Heart left ventricle (tissue), 16 donors: Measurements from ENCODE around the gene ATP5MG. TPM values are rescaled to one million over a fixed set of nuclear protein-coding genes. Genes with fewer than 3 reads are reported as not detected.

Source experiments
- ATAC-seq, 4 donors: fragments of 200-7000 bp; cut with Tn5 transposase; one replicate each; pipeline ENCODE4 v1.9.1; 2020 to 2022; ENCODE audit warnings: moderate library complexity in 4 of 4, mild to moderate bottlenecking in 3 of 4, moderate number of reproducible peaks in 1 of 4
- DNase-seq, 5 donors: peaks; one replicate each; pipeline ENCODE4 v3.0.0-alpha.2; 2020
- H3K27ac ChIP-seq, 12 donors: fragments of 200-600 bp; sonication (generic) in 4 of 12; one replicate each; pipeline versions ENCODE4 v1.5.0 to v1.8.0; 2016 to 2022; ENCODE audit warnings: mild to moderate bottlenecking in 2 of 12
- H3K27me3 ChIP-seq, 9 donors: fragments of 200-600 bp; sonication (generic) in 2 of 9; one replicate each; pipeline versions ENCODE4 v1.5.1 to v1.8.0; 2016 to 2022; ENCODE audit warnings: mild to moderate bottlenecking in 3 of 9
- H3K36me3 ChIP-seq, 9 donors: fragments of 200-600 bp; sonication (generic) in 2 of 9; one replicate each; pipeline versions ENCODE4 v1.5.0 to v1.8.0; 2018 to 2022; ENCODE audit warnings: mild to moderate bottlenecking in 2 of 9
- H3K4me1 ChIP-seq, 12 donors: fragments of 200-600 bp; sonication (generic) in 4 of 12; one replicate each; pipeline versions ENCODE4 v1.5.0 to v1.8.0; 2016 to 2022; ENCODE audit warnings: mild to moderate bottlenecking in 3 of 12
- H3K4me3 ChIP-seq, 12 donors: fragments of 200-600 bp; sonication (generic) in 4 of 12; one replicate each; pipeline versions ENCODE4 v1.5.0 to v1.8.0; 2017 to 2022; ENCODE audit warnings: mild to moderate bottlenecking in 9 of 12, moderate library complexity in 4 of 12
- H3K9me3 ChIP-seq, 12 donors: fragments of 200-600 bp; sonication (generic) in 4 of 12; one replicate each; pipeline versions ENCODE4 v1.5.0 to v1.8.0; 2016 to 2022; ENCODE audit warnings: mild to moderate bottlenecking in 1 of 12
- POLR2A ChIP-seq, 2 donors: fragments of 450-650 bp; IDR thresholded peaks; one replicate each; pipeline ENCODE4 v1.6.1; 2017; ENCODE audit warnings: antibody characterized with exemption in 2 of 2, mild to moderate bottlenecking in 2 of 2, moderate library complexity in 2 of 2
- WGBS, 4 donors: extraction: QIAGEN DNeasy Blood & Tissue Kit in 2 of 4; methylation state at CpG; one replicate each; pipeline versions ENCODE4 v1.1.5 to v1.1.7; 2013 to 2018; 5-methylcytosine and 5-hydroxymethylcytosine counted together
- intact Hi-C, 10 donors: fragments of 100-400 bp; cut with DNase I; formaldehyde crosslinking; loops; one replicate each; pipeline versions ENCODE4 v1.11.1 to v1.14.2; 2022
- polyA plus RNA-seq, 2 donors: library from polyadenylated mRNA; stranded (reverse); fragments of 200-250 nt; gene quantifications; one replicate each; pipeline ENCODE4 v1.2.3, GENCODE V29; 2013
- total RNA-seq, 9 donors: library from RNA; depleted of rRNA in 2 of 9; stranded (reverse); fragments of >200 nt in 2 of 9; fragmentation: NEBNext Ultra II Directional in 3 of 9; extraction: Animal tissue kit (Norgen Biotek cat#: 25700) in 3 of 9; gene quantifications; one replicate each; pipeline versions ENCODE4 v1.1.0 to v1.2.4, GENCODE V29; 2016 to 2023
- TF ChIP-seq, protein P1 (sequence below), 12 donors: fragments of 200-600 bp; sonication (generic) in 4 of 12; IDR thresholded peaks; one replicate each; pipeline versions ENCODE4 v1.5.0 to v1.8.0; 2018 to 2022; ENCODE audit warnings: antibody characterized with exemption in 12 of 12, mild to moderate bottlenecking in 5 of 12
- donor health status: ischemic (EF 13 %, LVEDD 7.1; RV severe dilation, severe dysfunction).
- donor health status: healthy with polysubstance abuse.
- donor health status: DM: no; HTN: yes; CAD: no.
- donor health status: DM: no; HTN: no; CAD: no.
- donor health status: ischemic (EF 25% LVEDD 6.9; RV normal size, moderate dysfunction).
- donor health status: ischemic (EF 25% LVEDD 5.7; RV mildly dilated, moderate dysfunction).
- donor health status: healthy.
- donor health status: DM: yes; HTN: yes; CAD: no.
- donor health status: ischemic (EF 35%, LVEDD 5.7; RV mildly dilated, moderate dysfunction).
- donor health status: nonischemic (EF 11% LVEDD 7.7; RV severe dilation, severe dysfunction).
- donor health status: DM: yes; HTN: yes; CAD: no.
- donor health status: PGD.
- donor health status: ischemic (EF 29% LVEDD 5.4; RV normal size, mild dysfunction).
- donor health status: nonischemic (EF 23%, LVEDD 6.1; RV moderate dilation, normal function).

ATP5MG gene
- total and polyA plus RNA-seq, 11 donors: 96.4 to 843 (median 559) TPM

DNA sequence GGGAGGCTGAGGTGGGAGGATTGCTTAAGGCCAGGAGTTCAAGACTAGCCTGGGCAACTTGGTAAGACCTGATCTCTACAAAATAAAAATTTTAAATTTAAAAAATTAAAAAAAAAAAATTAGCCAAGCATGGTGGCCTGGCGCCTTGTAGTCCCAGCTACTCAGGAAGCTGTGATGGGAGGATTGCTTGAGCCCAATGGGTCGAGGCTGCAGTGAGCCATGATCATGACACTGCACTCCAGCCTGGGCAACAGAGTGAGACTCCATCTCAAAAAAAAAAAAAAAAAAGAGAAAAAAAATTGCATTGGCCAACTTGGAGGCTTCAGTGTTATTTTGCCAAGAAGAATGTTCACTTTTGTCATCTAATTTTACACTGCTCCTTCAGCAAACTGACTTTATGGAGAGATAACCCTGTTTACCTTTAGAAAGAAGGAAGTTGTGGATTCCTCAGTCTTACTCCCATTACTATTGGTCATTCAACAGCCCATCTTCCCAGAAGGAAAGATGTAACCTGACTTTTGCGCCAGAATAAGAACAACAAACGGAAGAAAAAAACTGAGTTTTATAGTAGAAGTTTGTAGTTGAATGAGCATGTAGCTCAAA is 48.0 kb downstream of the ATP5MG start:
- no peak for DNase-seq
- ATAC-seq: no peak
- H3K9me3 ChIP-seq: no peaks in the 10 kb centered on the region
- intact Hi-C loops: no loop called here
- 72 to 93% (median 87%) methylated on average over 4 of the region's 4 CpGs for WGBS, 4 donors
- peaks cover 0 to 18% (median 8%) of the 10 kb centered on the region in 12 donors for H3K4me1 ChIP-seq
- H3K27me3 ChIP-seq: no peaks in the 10 kb centered on the region
- H3K4me3 ChIP-seq: no peak overlapping the region
- peaks cover 0 to 23% (median 12%) of the 10 kb centered on the region in 9 donors for H3K36me3 ChIP-seq
- TF ChIP-seq, protein P1, sequence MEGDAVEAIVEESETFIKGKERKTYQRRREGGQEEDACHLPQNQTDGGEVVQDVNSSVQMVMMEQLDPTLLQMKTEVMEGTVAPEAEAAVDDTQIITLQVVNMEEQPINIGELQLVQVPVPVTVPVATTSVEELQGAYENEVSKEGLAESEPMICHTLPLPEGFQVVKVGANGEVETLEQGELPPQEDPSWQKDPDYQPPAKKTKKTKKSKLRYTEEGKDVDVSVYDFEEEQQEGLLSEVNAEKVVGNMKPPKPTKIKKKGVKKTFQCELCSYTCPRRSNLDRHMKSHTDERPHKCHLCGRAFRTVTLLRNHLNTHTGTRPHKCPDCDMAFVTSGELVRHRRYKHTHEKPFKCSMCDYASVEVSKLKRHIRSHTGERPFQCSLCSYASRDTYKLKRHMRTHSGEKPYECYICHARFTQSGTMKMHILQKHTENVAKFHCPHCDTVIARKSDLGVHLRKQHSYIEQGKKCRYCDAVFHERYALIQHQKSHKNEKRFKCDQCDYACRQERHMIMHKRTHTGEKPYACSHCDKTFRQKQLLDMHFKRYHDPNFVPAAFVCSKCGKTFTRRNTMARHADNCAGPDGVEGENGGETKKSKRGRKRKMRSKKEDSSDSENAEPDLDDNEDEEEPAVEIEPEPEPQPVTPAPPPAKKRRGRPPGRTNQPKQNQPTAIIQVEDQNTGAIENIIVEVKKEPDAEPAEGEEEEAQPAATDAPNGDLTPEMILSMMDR (IDR thresholded peaks at IDR 0.05): no peak
- TF ChIP-seq POLR2A (IDR thresholded peaks at IDR 0.05): no peak
- H3K27ac ChIP-seq: no peak overlapping the region

DNA sequence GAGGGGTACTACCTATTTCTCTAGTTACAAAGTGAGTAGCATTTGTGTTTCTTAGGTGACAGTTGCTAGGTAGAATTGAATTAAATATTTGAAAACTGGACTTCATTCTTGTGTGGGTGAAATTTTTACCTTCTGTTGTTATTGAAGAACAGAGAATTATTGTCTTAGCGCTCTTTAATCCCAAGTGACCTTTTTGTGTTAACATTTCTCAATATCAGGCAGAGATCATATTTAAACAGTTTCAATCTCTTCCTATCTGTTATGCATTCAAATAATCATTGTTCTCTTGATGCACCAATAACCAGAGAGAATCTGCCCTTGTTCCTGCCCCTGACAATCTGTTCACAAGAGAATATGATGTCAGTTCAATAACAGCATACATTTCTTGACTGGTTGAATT is 49.0 kb downstream of the ATP5MG start:
- no peaks in the 10 kb centered on the region for H3K27me3 ChIP-seq
- 83 to 96% (median 92%) methylated on average over 1 of the region's 1 CpG for WGBS, 4 donors
- H3K4me1 ChIP-seq: peaks cover 0 to 17% (median 6%) of the 10 kb centered on the region in 12 donors
- intact Hi-C loops: no loop called here
- no peak for TF ChIP-seq POLR2A (IDR thresholded peaks at IDR 0.05)
- TF ChIP-seq, protein P1 (IDR thresholded peaks at IDR 0.05): no peak
- DNase-seq (no peak), ATAC-seq (no peak)
- H3K9me3 ChIP-seq: no peaks in the 10 kb centered on the region
- H3K4me3 ChIP-seq: no peak overlapping the region
- peaks cover 0 to 23% (median 12%) of the 10 kb centered on the region in 9 donors for H3K36me3 ChIP-seq
- H3K27ac ChIP-seq: no peak overlapping the region

Other genes starting within 250 kb of the ATP5MG start
- 10 to 100 TPM in 6 of 9 donors, 1 to 10 TPM in 3; 2.1 to 16.9 (median 12.7) TPM for gene SCN4B, start 248.8 kb upstream of the ATP5MG start, total RNA-seq
- gene SCN4B, start 248.8 kb upstream of the ATP5MG start, polyA plus RNA-seq: 1 to 10 TPM; 6.4 to 8.6 TPM
- 10 to 100 TPM in 5 of 9 donors, 1 to 10 TPM in 4; 3.6 to 32.5 (median 11.8) TPM for gene SCN2B, start 225.0 kb upstream of the ATP5MG start, total RNA-seq
- 10 to 100 TPM in 1 of 2 donors, 1 to 10 TPM in 1; 5.0 to 17.5 TPM for gene SCN2B, start 225.0 kb upstream of the ATP5MG start, polyA plus RNA-seq
- 10 to 100 TPM in 2 of 9 donors, 1 to 10 TPM in 6, under 1 TPM in 1; 0.90 to 18.4 (median 2.0) TPM for gene JAML, start 176.6 kb upstream of the ATP5MG start, total RNA-seq
- 1 to 10 TPM; 1.4 to 1.6 TPM for gene JAML, start 176.6 kb upstream of the ATP5MG start, polyA plus RNA-seq
- 1 to 10 TPM; 1.3 to 6.2 (median 3.3) TPM for gene MPZL3, start 149.2 kb upstream of the ATP5MG start, total RNA-seq
- gene MPZL3, start 149.2 kb upstream of the ATP5MG start, polyA plus RNA-seq: 1 to 10 TPM; 1.3 to 4.2 TPM
- 10 to 100 TPM in 7 of 9 donors, 1 to 10 TPM in 2; 8.3 to 29.6 (median 13.2) TPM for gene MPZL2, start 137.3 kb upstream of the ATP5MG start, total RNA-seq
- 1 to 10 TPM; 7.4 to 7.7 TPM for gene MPZL2, start 137.3 kb upstream of the ATP5MG start, polyA plus RNA-seq
- gene CD3E, start 96.9 kb upstream of the ATP5MG start, total RNA-seq: 10 to 100 TPM in 1 of 9 donors, 1 to 10 TPM in 1, under 1 TPM in 6, not detected in 1; 0.17 to 12.0 (median 0.57) TPM
- under 1 TPM; 0.25 to 0.38 TPM for gene CD3E, start 96.9 kb upstream of the ATP5MG start, polyA plus RNA-seq
- 10 to 100 TPM in 1 of 9 donors, 1 to 10 TPM in 3, not detected in 5; 1.5 to 11.2 (median 3.6) TPM for gene CD3D, start 58.9 kb upstream of the ATP5MG start, total RNA-seq
- under 1 TPM; 0.38 to 0.55 TPM for gene CD3D, start 58.9 kb upstream of the ATP5MG start, polyA plus RNA-seq
- 1 to 10 TPM in 2 of 9 donors, under 1 TPM in 4, not detected in 3; 0.26 to 4.3 (median 0.41) TPM for gene CD3G, start 57.3 kb upstream of the ATP5MG start, total RNA-seq
- gene CD3G, start 57.3 kb upstream of the ATP5MG start, polyA plus RNA-seq: under 1 TPM in 1 of 2 donors, not detected in 1; 0.10 TPM
- 10 to 100 TPM; 35.6 to 50.3 (median 40.9) TPM for gene UBE4A, start 42.0 kb upstream of the ATP5MG start, total RNA-seq
- gene UBE4A, start 42.0 kb upstream of the ATP5MG start, polyA plus RNA-seq: 10 to 100 TPM; 13.0 to 23.4 TPM
- gene KMT2A, start 34.9 kb downstream of the ATP5MG start, total RNA-seq: 100 to 1,000 TPM in 1 of 9 donors, 10 to 100 TPM in 8; 16.5 to 117 (median 41.5) TPM
- 10 to 100 TPM in 1 of 2 donors, 1 to 10 TPM in 1; 9.9 to 17.6 TPM for gene KMT2A, start 34.9 kb downstream of the ATP5MG start, polyA plus RNA-seq
- gene TTC36, start 125.9 kb downstream of the ATP5MG start, total RNA-seq: 1 to 10 TPM in 4 of 9 donors, under 1 TPM in 3, not detected in 2; 0.37 to 3.1 (median 1.1) TPM
- under 1 TPM in 1 of 2 donors, not detected in 1; 0.23 TPM for gene TTC36, start 125.9 kb downstream of the ATP5MG start, polyA plus RNA-seq
- 10 to 100 TPM in 5 of 9 donors, 1 to 10 TPM in 4; 7.3 to 26.8 (median 10.8) TPM for gene TMEM25, start 129.6 kb downstream of the ATP5MG start, total RNA-seq
- 1 to 10 TPM; 3.9 to 6.9 TPM for gene TMEM25, start 129.6 kb downstream of the ATP5MG start, polyA plus RNA-seq
- gene IFT46, start 164.3 kb downstream of the ATP5MG start, total RNA-seq: 10 to 100 TPM; 14.7 to 39.0 (median 21.7) TPM
- 10 to 100 TPM; 22.9 to 29.1 TPM for gene IFT46, start 164.3 kb downstream of the ATP5MG start, polyA plus RNA-seq
- 100 to 1,000 TPM in 4 of 9 donors, 10 to 100 TPM in 5; 87.6 to 127 (median 99.6) TPM for gene ARCN1, start 170.8 kb downstream of the ATP5MG start, total RNA-seq
- gene ARCN1, start 170.8 kb downstream of the ATP5MG start, polyA plus RNA-seq: 100 to 1,000 TPM in 1 of 2 donors, 10 to 100 TPM in 1; 53.1 to 107 TPM
- 100 to 1,000 TPM in 7 of 9 donors, 10 to 100 TPM in 2; 86.0 to 124 (median 113) TPM for gene PHLDB1, start 206.0 kb downstream of the ATP5MG start, total RNA-seq
- 100 to 1,000 TPM; 104 to 129 TPM for gene PHLDB1, start 206.0 kb downstream of the ATP5MG start, polyA plus RNA-seq